Umbilical cord (tissue), 2 donors: ENCODE data around the gene GRK3. TPM values are rescaled to one million over a fixed set of nuclear protein-coding genes. Genes with fewer than 3 reads are reported as not detected.
"Not testable (repeated sequence)": the region's sequence is repeated elsewhere in the genome, so short reads cannot be mapped to it uniquely, and the experiment has no call there.

Experiments used
- DNase-seq: peaks from one replicate; pipeline ENCODE4 v3.0.0-alpha.2; 2015; ENCODE audit warnings: low spot score
- total RNA-seq: library from RNA; depleted of rRNA; stranded (reverse); fragments of >200 nt; gene quantifications from one replicate; pipeline ENCODE4 v1.2.3, GENCODE V29; 2014; ENCODE audit warnings: low replicate concordance; ENCODE audit not compliant: insufficient read depth

GRK3 gene
- total RNA-seq, result 8.9 TPM

- DNase-seq, result peak; percentile 80
These were observed at the start of gene GRK3 for GRCh38 chr22:25564320-25564978. Gene GRK3 (plus strand): TSS chr22:25564675. CDS start chr22:25565041, 366 bp downstream.

- DNase-seq, result no peak
These were observed 46.3 kb upstream of the GRK3 start for GRCh38 chr22:25518000-25518663.

- DNase-seq, result no peak
These were observed 39.1 kb upstream of the GRK3 start for GRCh38 chr22:25525376-25525775.

- DNase-seq, result not testable (repeated sequence)
These were observed 38.5 kb upstream of the GRK3 start for GRCh38 chr22:25525804-25526584.

GRCh38 chr22:25527016-25527415, 37.5 kb upstream of the GRK3 start:
- DNase-seq, result not testable (repeated sequence)

GRCh38 chr22:25528068-25528467, 36.4 kb upstream of the GRK3 start:
- DNase-seq, result not testable (repeated sequence)

GRCh38 chr22:25529059-25529458, 35.4 kb upstream of the GRK3 start:
- not testable (repeated sequence) for DNase-seq

GRCh38 chr22:25529541-25530137, 34.8 kb upstream of the GRK3 start:
- DNase-seq, result not testable (repeated sequence)

- not testable (repeated sequence) for DNase-seq
These were observed 32.8 kb upstream of the GRK3 start for GRCh38 chr22:25531677-25532076.

- DNase-seq, result no peak
These were observed 29.8 kb upstream of the GRK3 start for GRCh38 chr22:25534724-25535123.

- DNase-seq, result no peak
These were observed 27.9 kb upstream of the GRK3 start for GRCh38 chr22:25536589-25536988.

- no peak for DNase-seq
These were observed 24.1 kb upstream of the GRK3 start for GRCh38 chr22:25540166-25540907.

- no peak for DNase-seq
These were observed 23.4 kb upstream of the GRK3 start for GRCh38 chr22:25540908-25541660.

GRCh38 chr22:25542191-25542590, 22.3 kb upstream of the GRK3 start:
- DNase-seq, result no peak

- DNase-seq, result no peak
These were observed 21.6 kb upstream of the GRK3 start for GRCh38 chr22:25542720-25543402.

GRCh38 chr22:25545146-25545545, 19.3 kb upstream of the GRK3 start:
- DNase-seq, result no peak

- no peak for DNase-seq
These were observed 18.8 kb upstream of the GRK3 start for GRCh38 chr22:25545672-25546071.

GRCh38 chr22:25546242-25546641, 18.2 kb upstream of the GRK3 start:
- no peak for DNase-seq

- DNase-seq, result no peak
These were observed 17.7 kb upstream of the GRK3 start for GRCh38 chr22:25546751-25547150.

- DNase-seq, result no peak
These were observed 15.5 kb upstream of the GRK3 start for GRCh38 chr22:25548866-25549464.
